Ovary (tissue), 3 donors: ENCODE data around the gene ADD1.

Experiments used
- EP300 ChIP-seq: sonication (generic); formaldehyde crosslinking; IDR thresholded peaks from one replicate; pipeline ENCODE4 v1.6.1; 2017; ENCODE audit warnings: antibody characterized with exemption
- POLR2A ChIP-seq: fragments of 450-650 bp; IDR thresholded peaks from one replicate; pipeline ENCODE4 v1.6.1; 2017; ENCODE audit warnings: antibody characterized with exemption, mild to moderate bottlenecking, moderate library complexity
- TF ChIP-seq, protein P1 (sequence below), 3 donors: fragments of 450-650 bp in 2 of 3; fragments of 200-600 bp in 1 of 3; IDR thresholded peaks; one replicate each; pipeline versions ENCODE4 v1.5.1 to v1.8.0; 2016 to 2022; ENCODE audit warnings: antibody characterized with exemption in 3 of 3, mild to moderate bottlenecking in 1 of 3
- donor health status: DM: no; HTN: no; CAD: no.

DNA sequence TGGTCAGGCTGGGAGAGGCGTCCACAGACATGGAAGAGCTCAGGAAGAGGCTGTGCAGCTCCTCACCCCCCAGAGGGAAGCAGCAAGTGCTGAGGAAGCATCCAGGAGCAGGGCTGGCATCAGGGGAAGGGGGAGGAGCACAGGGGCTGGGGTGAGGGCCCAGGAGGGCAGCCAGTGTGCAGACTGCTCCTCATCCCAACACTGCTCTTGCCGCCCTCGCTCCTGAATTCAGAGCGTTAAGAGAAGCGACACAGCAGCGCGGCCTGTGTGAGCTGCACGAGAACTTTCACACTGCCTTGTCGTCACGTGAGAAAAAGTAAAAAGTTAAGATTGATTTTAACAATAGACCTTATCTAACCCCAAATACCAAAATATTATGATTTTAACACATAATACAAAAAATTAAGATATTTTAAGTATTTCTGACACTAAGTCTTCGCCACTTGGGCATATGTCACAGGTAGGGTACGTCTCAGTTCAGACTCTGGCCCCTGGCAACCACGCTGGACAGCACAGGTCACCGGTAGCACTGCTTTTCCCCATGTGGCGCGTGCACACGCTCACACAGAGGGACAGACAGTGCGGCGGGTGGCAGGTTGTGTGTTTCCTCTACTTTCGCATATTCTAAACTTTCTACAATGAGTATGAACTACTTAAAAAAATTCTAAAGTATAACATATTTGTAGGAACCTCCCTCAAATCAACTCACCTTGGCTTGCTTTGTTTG, 99.9 kb downstream of the ADD1 start:
- TF ChIP-seq, protein P1, sequence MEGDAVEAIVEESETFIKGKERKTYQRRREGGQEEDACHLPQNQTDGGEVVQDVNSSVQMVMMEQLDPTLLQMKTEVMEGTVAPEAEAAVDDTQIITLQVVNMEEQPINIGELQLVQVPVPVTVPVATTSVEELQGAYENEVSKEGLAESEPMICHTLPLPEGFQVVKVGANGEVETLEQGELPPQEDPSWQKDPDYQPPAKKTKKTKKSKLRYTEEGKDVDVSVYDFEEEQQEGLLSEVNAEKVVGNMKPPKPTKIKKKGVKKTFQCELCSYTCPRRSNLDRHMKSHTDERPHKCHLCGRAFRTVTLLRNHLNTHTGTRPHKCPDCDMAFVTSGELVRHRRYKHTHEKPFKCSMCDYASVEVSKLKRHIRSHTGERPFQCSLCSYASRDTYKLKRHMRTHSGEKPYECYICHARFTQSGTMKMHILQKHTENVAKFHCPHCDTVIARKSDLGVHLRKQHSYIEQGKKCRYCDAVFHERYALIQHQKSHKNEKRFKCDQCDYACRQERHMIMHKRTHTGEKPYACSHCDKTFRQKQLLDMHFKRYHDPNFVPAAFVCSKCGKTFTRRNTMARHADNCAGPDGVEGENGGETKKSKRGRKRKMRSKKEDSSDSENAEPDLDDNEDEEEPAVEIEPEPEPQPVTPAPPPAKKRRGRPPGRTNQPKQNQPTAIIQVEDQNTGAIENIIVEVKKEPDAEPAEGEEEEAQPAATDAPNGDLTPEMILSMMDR (IDR thresholded peaks at IDR 0.05), result no peak
- TF ChIP-seq POLR2A, result no peak
- TF ChIP-seq EP300, result no peak
